D341Med (cell line): ENCODE results near the gene ARMC3.
"Not testable (repeated sequence)": the region's sequence is repeated elsewhere in the genome, so short reads cannot be mapped to it uniquely, and the experiment has no call there.

Experiments used
- DNase-seq: peaks from one replicate; pipeline ENCODE4 v3.0.0; 2012; ENCODE audit warnings: low spot score

Gene ARMC3

DNA sequence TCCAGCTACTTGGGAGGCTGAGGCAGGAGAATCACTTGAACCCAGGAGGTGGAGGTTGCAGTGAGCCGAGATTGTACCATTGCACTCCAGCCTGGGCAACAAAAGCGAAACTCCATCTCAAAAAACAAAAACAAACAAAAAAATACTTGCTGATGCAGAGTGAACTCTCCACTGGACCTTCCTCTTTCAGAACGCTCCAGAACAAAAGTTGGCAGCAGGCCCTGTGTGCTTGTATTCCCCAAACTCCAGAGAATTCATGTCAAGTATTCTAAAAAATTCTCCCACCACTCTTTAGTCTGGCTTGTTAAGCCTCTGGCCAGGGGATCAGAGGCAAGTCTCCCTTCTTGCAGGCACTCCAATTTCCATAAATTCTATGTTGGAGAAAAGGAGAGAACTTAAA, 144.7 kb downstream of the ARMC3 start:
- DNase-seq, result not testable (repeated sequence)

DNA sequence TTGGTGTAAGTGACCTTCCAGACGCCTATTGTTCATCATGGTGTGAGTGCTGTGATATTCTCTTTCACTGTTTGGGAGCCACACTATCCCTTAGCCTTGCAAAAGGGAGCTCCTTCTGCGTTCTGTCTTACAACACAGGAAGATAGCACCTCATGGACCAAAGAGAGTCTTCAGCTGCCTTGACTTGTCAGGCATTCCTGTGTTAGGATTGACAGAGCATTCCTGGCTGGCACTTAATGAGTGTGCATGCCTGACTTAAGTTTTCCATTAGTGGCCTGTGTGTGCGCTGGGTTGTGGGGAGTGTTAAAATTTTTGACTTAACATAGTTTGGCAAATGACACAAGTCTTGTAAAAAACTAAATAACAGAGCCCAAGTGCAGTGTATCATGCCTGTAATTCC, 145.7 kb downstream of the ARMC3 start:
- DNase-seq, result no peak

DNA sequence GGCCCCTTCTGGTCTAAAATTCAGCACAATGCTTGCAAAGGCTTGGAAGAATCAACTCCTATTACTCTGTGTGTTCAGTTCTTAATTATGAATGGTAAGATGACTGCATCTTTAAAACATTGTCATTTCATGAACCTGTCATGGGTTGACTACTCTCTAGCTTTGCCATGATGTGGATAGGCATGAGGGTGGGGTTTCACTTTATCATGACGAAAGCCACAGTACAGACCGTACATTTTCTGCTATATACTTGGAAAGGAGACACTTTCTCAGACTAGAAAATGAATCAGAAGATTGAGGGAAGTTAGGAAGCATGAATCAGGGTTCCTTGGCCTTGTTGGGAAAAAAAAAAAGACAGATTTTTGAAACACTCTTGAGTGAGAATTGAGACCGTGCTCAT, 147.8 kb downstream of the ARMC3 start:
- no peak for DNase-seq

GRCh38 chr10:23078114-23078513, 150.3 kb downstream of the ARMC3 start:
- no peak for DNase-seq

GRCh38 chr10:23079700-23080099, 151.8 kb downstream of the ARMC3 start:
- DNase-seq, result no peak

GRCh38 chr10:23080262-23080661, 152.4 kb downstream of the ARMC3 start:
- DNase-seq, result no peak

DNA sequence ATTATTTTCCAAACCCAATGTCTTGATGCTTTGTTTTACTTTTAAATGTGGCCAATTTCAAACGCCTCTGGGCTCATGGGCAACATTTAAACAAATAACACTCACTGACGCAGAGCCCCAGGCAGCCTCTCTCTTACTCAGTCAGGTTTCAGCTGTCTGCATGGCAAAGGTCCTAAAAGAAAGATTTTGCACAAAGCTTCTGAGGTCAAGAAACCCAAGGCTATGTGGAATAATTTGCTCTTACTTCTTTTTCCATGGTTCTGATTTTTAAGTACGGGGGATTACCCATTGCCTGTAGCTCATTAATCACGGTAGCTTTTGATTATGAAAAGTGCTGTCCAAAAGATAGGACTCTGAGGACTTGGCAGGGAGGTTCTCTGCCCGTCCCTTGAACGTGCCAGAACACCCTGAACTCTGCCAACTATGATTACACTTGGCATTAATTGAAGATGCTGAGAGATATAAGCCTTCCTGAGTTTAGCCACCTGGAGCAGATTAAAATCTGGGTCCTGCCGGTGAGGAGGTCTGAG, 153.4 kb downstream of the ARMC3 start:
- peak; percentile 48 for DNase-seq

- peak; percentile 42 for DNase-seq
Measured at GRCh38 chr10:23081891-23082290, 154.0 kb downstream of the ARMC3 start.
